ENCODE data around the gene ANKS1A. TPM values are rescaled to one million over a fixed set of nuclear protein-coding genes. Genes with fewer than 3 reads are reported as not detected.

The ANKS1A gene
- total RNA-seq, 1 donor from 2014 or later, result 20.9 TPM

- Histone ChIP-seq H3K9me3 (no peaks in the 10 kb centered on the region), H3K27me3 (no peaks in the 10 kb centered on the region), H3K36me3 (no peaks in the 10 kb centered on the region), H3K4me3 (no peak overlapping the region), H3K27ac (no peak overlapping the region), H3K4me1 (no peaks in the 10 kb centered on the region)
- TF ChIP-seq CTCF (IDR thresholded peaks at IDR 0.05), result no peak
- DNase-seq (ENCODE audit: low spot score in 2 of 2), result no peak
- intact Hi-C loops (cut with DNase I), result no loop called here
Measured at GRCh38 chr6:34949636-34950035, 60.6 kb downstream of the ANKS1A start.

GRCh38 chr6:34950849-34951248, 61.8 kb downstream of the ANKS1A start:
- Histone ChIP-seq H3K9me3 (no peaks in the 10 kb centered on the region), H3K27ac (no peak overlapping the region), H3K36me3 (no peaks in the 10 kb centered on the region), H3K27me3 (no peaks in the 10 kb centered on the region), H3K4me3 (no peak overlapping the region), H3K4me1 (no peaks in the 10 kb centered on the region)
- intact Hi-C loops (cut with DNase I), result no loop called here
- no peak for TF ChIP-seq CTCF (IDR thresholded peaks at IDR 0.05)
- no peak for DNase-seq (ENCODE audit: low spot score in 2 of 2)

- no peaks in the 10 kb centered on the region for H3K9me3 ChIP-seq
- DNase-seq (ENCODE audit: low spot score in 2 of 2), result no peak
- no peak for TF ChIP-seq CTCF (IDR thresholded peaks at IDR 0.05)
- no peaks in the 10 kb centered on the region for H3K36me3 ChIP-seq
- no peaks in the 10 kb centered on the region for H3K4me1 ChIP-seq
- no peak overlapping the region for H3K27ac ChIP-seq
- H3K4me3 ChIP-seq, result no peak overlapping the region
- intact Hi-C loops (cut with DNase I), result no loop called here
- no peaks in the 10 kb centered on the region for H3K27me3 ChIP-seq
Measured at GRCh38 chr6:34951731-34952130, 62.7 kb downstream of the ANKS1A start.

GRCh38 chr6:34953061-34954025, 64.3 kb downstream of the ANKS1A start:
- intact Hi-C loops (cut with DNase I), result no loop called here
- H3K27ac ChIP-seq, result no peak overlapping the region
- H3K27me3 ChIP-seq, result no peaks in the 10 kb centered on the region
- no peaks in the 10 kb centered on the region for H3K9me3 ChIP-seq
- no peaks in the 10 kb centered on the region for H3K36me3 ChIP-seq
- H3K4me3 ChIP-seq, result no peak overlapping the region
- no peaks in the 10 kb centered on the region for H3K4me1 ChIP-seq
- no peak for DNase-seq (ENCODE audit: low spot score in 2 of 2)
- no peak for TF ChIP-seq CTCF (IDR thresholded peaks at IDR 0.05)

GRCh38 chr6:34955442-34955841, 66.4 kb downstream of the ANKS1A start:
- intact Hi-C loops (cut with DNase I), result no loop called here
- no peak overlapping the region for H3K4me3 ChIP-seq
- no peaks in the 10 kb centered on the region for H3K9me3 ChIP-seq
- H3K4me1 ChIP-seq, result no peaks in the 10 kb centered on the region
- H3K27ac ChIP-seq, result no peak overlapping the region
- TF ChIP-seq CTCF (IDR thresholded peaks at IDR 0.05), result no peak
- no peaks in the 10 kb centered on the region for H3K27me3 ChIP-seq
- no peak for DNase-seq (ENCODE audit: low spot score in 2 of 2)
- H3K36me3 ChIP-seq, result peaks cover 0 to 4% of the 10 kb centered on the region in 2 donors

Measured in ascending aorta (tissue), 2 donors.